Measurements from ENCODE around the gene KLRF2.

Gene KLRF2

GRCh38 chr12:9883175-9883574 is 1.9 kb downstream of the KLRF2 start:
- TF ChIP-seq CTCF (conservative IDR thresholded peaks at IDR 0.05; ENCODE audit: low read length): no peak
- H3K4me3 ChIP-seq (ENCODE audit: low read length): no peak overlapping the region
- no peak for DNase-seq (ENCODE audit: low read depth)

GRCh38 chr12:9888665-9889273 is 7.5 kb downstream of the KLRF2 start:
- no peak overlapping the region for H3K4me3 ChIP-seq (ENCODE audit: low read length)
- TF ChIP-seq CTCF (conservative IDR thresholded peaks at IDR 0.05; ENCODE audit: low read length): no peak
- no peak for DNase-seq (ENCODE audit: low read depth)

- no peak for TF ChIP-seq CTCF (conservative IDR thresholded peaks at IDR 0.05; ENCODE audit: low read length)
- H3K4me3 ChIP-seq (ENCODE audit: low read length): no peak overlapping the region
- no peak for DNase-seq (ENCODE audit: low read depth)
Observed at GRCh38 chr12:9895215-9895971, 14.1 kb downstream of the KLRF2 start.

DNA sequence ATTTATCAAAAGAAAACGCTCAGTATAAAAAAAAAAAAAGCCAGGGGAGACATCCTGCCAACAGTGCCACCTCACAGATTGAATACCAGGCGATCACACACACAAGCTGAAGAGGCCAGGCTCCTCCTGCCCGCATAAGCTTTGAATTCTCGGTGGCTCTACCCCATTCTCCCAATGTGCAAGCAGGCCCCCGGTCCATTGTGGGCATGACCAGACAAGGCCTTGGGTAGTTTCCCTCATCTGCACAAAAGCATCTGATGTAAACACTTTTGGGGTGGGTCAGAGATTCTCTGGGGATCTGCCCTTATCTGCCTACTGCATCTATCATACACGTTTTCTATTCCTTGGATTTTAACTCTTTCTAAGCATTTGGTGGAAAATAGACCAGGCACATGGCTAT is 16.2 kb downstream of the KLRF2 start:
- no peak for TF ChIP-seq CTCF (conservative IDR thresholded peaks at IDR 0.05; ENCODE audit: low read length)
- H3K4me3 ChIP-seq (ENCODE audit: low read length): no peak overlapping the region
- no peak for DNase-seq (ENCODE audit: low read depth)

- DNase-seq (ENCODE audit: low read depth): no peak
- TF ChIP-seq CTCF (conservative IDR thresholded peaks at IDR 0.05; ENCODE audit: low read length): no peak
- no peak overlapping the region for H3K4me3 ChIP-seq (ENCODE audit: low read length)
Observed at GRCh38 chr12:9899209-9899608, 17.9 kb downstream of the KLRF2 start.

DNA sequence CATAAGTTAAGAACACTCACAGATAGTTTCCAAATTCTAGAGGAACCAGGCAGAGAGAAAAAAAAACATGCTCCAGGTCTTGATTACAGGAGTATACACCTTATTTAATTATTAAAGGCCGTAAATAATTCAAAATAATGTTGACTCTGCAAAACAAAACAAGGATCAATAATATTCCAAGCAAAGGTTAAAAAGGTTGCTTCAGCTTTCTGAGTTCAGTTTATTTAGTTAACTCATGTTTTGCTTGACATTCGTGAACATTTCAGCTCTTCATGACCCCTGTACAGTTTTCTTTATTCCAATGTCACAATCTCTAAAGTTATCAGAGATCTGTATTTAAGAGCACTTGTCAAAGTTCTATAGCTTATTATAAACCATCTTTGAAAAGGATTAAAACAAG is 19.6 kb downstream of the KLRF2 start:
- H3K4me3 ChIP-seq (ENCODE audit: low read length): no peak overlapping the region
- no peak for TF ChIP-seq CTCF (conservative IDR thresholded peaks at IDR 0.05; ENCODE audit: low read length)
- no peak for DNase-seq (ENCODE audit: low read depth)
